ENCODE results near the gene CHIC2. TPM values are rescaled to one million over a fixed set of nuclear protein-coding genes. Genes with fewer than 3 reads are reported as not detected.

The CHIC2 gene
- total RNA-seq, 1 experiment from 2014 or later, result 22.1 TPM

- DNase-seq (ENCODE audit: low read depth), result no peak
These were observed 29.2 kb upstream of the CHIC2 start for GRCh38 chr4:54093324-54094240.

GRCh38 chr4:54092405-54093323 lies 28.3 kb upstream of the CHIC2 start:
- no peak for DNase-seq (ENCODE audit: low read depth)

GRCh38 chr4:54091637-54092404 lies 27.4 kb upstream of the CHIC2 start:
- DNase-seq (ENCODE audit: low read depth), result peak; percentile 71

GRCh38 chr4:54090804-54091623 lies 26.6 kb upstream of the CHIC2 start:
- no peak for DNase-seq (ENCODE audit: low read depth)

- no peak for DNase-seq (ENCODE audit: low read depth)
These were observed 26.0 kb upstream of the CHIC2 start for GRCh38 chr4:54090404-54090803.

GRCh38 chr4:54089875-54090274 lies 25.5 kb upstream of the CHIC2 start:
- no peak for DNase-seq (ENCODE audit: low read depth)

GRCh38 chr4:54085284-54085683 lies 20.9 kb upstream of the CHIC2 start:
- DNase-seq (ENCODE audit: low read depth), result peak; percentile 86

GRCh38 chr4:54082168-54082567 lies 17.8 kb upstream of the CHIC2 start:
- DNase-seq (ENCODE audit: low read depth), result peak; percentile 98

GRCh38 chr4:54077812-54078211 lies 13.4 kb upstream of the CHIC2 start:
- peak; percentile 28 for DNase-seq (ENCODE audit: low read depth)

- no peak for DNase-seq (ENCODE audit: low read depth)
These were observed 12.3 kb upstream of the CHIC2 start for GRCh38 chr4:54076673-54077072.

- no peak for DNase-seq (ENCODE audit: low read depth)
These were observed 10.0 kb upstream of the CHIC2 start for GRCh38 chr4:54074381-54074780.

GRCh38 chr4:54073271-54073880 lies 9.0 kb upstream of the CHIC2 start:
- DNase-seq (ENCODE audit: low read depth), result no peak

- DNase-seq (ENCODE audit: low read depth), result peak; percentile 71
These were observed 2.8 kb upstream of the CHIC2 start for GRCh38 chr4:54067166-54067565.

- DNase-seq (ENCODE audit: low read depth), result no peak
These were observed 2.3 kb upstream of the CHIC2 start for GRCh38 chr4:54066718-54067129.

GRCh38 chr4:54066088-54066415 lies 1.6 kb upstream of the CHIC2 start:
- DNase-seq (ENCODE audit: low read depth), result no peak

GRCh38 chr4:54065282-54066087 lies 1.1 kb upstream of the CHIC2 start:
- DNase-seq (ENCODE audit: low read depth), result peak; percentile 38

- DNase-seq (ENCODE audit: low read depth), result peak; percentile 24
These were observed 578 bp downstream of the CHIC2 start for GRCh38 chr4:54063737-54064316.

- DNase-seq (ENCODE audit: low read depth), result peak; percentile 37
These were observed 1.2 kb downstream of the CHIC2 start for GRCh38 chr4:54063229-54063628.

GRCh38 chr4:54062392-54062791 lies 2.0 kb downstream of the CHIC2 start:
- no peak for DNase-seq (ENCODE audit: low read depth)

All from RPMI7951 (cell line).